Nephron progenitor cell (in vitro differentiated cells): ENCODE results near the gene NKD1.
A peak's percentile ranks its signal among the peaks of the same experiment; 100 is the strongest.

Experiments used
- DNase-seq: peaks from one replicate; pipeline ENCODE4 v3.0.0; 2021
- H3K27ac Mint-ChIP-seq: 2 replicates; pipeline ENCODE4 v1.8.0; 2021; ENCODE audit warnings: mild to moderate bottlenecking, moderate library complexity, mixed read lengths
- H3K27me3 Mint-ChIP-seq: 2 replicates; pipeline ENCODE4 v1.8.0; 2021; ENCODE audit warnings: mild to moderate bottlenecking, low read depth, mixed read lengths; ENCODE audit not compliant: poor library complexity
- H3K36me3 Mint-ChIP-seq: 2 replicates; pipeline ENCODE4 v1.8.0; 2021; ENCODE audit warnings: low read depth, mixed read lengths
- H3K4me1 Mint-ChIP-seq: 2 replicates; pipeline ENCODE4 v1.8.0; 2021; ENCODE audit warnings: mixed read lengths
- H3K4me3 Mint-ChIP-seq: 2 replicates; pipeline ENCODE4 v1.8.0; 2021; ENCODE audit warnings: mild to moderate bottlenecking, moderate library complexity, mixed read lengths
- H3K9me3 Mint-ChIP-seq: 2 replicates; pipeline ENCODE4 v1.8.0; 2021; ENCODE audit warnings: mild to moderate bottlenecking, moderate library complexity, mixed read lengths
- TF ChIP-seq, protein P1 (sequence below): fragments of 200-600 bp; sonication (generic); IDR thresholded peaks from 2 replicates; pipeline ENCODE4 v1.5.0; 2021; ENCODE audit warnings: antibody characterized with exemption

NKD1 gene

GRCh38 chr16:50537533-50538290 is 10.5 kb upstream of the NKD1 start:
- H3K27ac Mint-ChIP-seq, result no peak overlapping the region
- H3K4me3 Mint-ChIP-seq, result no peak overlapping the region
- H3K4me1 Mint-ChIP-seq, result peaks cover 28% of the 10 kb centered on the region
- DNase-seq, result no peak
- TF ChIP-seq, protein P1, sequence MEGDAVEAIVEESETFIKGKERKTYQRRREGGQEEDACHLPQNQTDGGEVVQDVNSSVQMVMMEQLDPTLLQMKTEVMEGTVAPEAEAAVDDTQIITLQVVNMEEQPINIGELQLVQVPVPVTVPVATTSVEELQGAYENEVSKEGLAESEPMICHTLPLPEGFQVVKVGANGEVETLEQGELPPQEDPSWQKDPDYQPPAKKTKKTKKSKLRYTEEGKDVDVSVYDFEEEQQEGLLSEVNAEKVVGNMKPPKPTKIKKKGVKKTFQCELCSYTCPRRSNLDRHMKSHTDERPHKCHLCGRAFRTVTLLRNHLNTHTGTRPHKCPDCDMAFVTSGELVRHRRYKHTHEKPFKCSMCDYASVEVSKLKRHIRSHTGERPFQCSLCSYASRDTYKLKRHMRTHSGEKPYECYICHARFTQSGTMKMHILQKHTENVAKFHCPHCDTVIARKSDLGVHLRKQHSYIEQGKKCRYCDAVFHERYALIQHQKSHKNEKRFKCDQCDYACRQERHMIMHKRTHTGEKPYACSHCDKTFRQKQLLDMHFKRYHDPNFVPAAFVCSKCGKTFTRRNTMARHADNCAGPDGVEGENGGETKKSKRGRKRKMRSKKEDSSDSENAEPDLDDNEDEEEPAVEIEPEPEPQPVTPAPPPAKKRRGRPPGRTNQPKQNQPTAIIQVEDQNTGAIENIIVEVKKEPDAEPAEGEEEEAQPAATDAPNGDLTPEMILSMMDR, result no peak
- H3K9me3 Mint-ChIP-seq, result no peaks in the 10 kb centered on the region
- no peaks in the 10 kb centered on the region for H3K36me3 Mint-ChIP-seq
- no peaks in the 10 kb centered on the region for H3K27me3 Mint-ChIP-seq

GRCh38 chr16:50538411-50539052 is 9.7 kb upstream of the NKD1 start:
- no peaks in the 10 kb centered on the region for H3K36me3 Mint-ChIP-seq
- TF ChIP-seq, protein P1, result no peak
- no peak for DNase-seq
- H3K9me3 Mint-ChIP-seq, result peaks cover 4% of the 10 kb centered on the region
- no peak overlapping the region for H3K27ac Mint-ChIP-seq
- no peaks in the 10 kb centered on the region for H3K27me3 Mint-ChIP-seq
- H3K4me1 Mint-ChIP-seq, result peaks cover 28% of the 10 kb centered on the region
- H3K4me3 Mint-ChIP-seq, result no peak overlapping the region

- H3K4me3 Mint-ChIP-seq, result peak overlapping the region; percentile 1
- peaks cover 33% of the 10 kb centered on the region for H3K4me1 Mint-ChIP-seq
- TF ChIP-seq, protein P1, result no peak
- H3K9me3 Mint-ChIP-seq, result peaks cover 4% of the 10 kb centered on the region
- peaks cover 2% of the 10 kb centered on the region for H3K27me3 Mint-ChIP-seq
- DNase-seq, result no peak
- peak overlapping the region; percentile 2 for H3K27ac Mint-ChIP-seq
- no peaks in the 10 kb centered on the region for H3K36me3 Mint-ChIP-seq
These were observed 9.0 kb upstream of the NKD1 start for GRCh38 chr16:50539053-50539695.

DNA sequence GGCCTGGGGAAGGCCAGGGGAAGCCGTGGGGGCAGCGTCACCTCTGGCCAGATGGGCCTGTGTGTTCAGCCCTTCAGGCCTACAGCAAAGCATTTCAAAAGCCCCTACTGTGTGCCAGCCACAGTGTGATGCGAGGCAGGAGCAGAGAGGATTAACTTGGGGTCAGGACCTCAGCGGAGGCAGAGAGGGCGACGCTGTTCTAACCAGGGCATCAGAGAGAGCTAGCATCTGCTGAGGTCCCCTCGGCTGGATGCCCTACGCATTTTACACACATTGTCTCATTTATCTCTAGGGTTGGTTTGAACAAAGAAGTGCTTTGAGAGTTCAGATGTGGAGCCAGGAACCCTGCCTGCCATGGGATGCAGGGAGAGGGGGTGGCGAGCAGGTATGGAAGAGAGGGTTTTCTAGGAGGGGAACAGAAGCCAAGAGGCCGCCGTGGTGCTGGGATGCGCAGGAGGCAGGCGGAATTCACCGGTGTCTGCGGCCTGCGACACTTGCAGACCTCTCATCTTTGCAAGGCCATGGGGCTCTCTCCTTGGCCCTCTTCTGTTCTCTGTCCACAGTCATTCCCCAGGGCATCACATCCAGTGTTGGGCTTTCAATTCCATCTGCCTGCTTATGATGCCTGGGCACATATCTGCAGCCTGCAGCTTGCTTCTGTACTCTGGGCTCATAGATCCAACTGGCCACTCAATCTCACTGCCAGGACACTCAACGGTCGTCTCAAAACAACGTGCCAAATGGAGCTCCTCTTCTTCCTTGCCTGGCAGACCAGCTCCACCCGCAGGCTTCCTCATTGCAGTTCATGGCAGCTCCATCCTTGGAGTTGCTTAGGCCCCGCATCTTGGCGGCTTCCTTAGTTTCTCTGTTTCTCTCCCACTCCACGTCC is 8.1 kb upstream of the NKD1 start:
- Mint-ChIP-seq H3K36me3 (no peaks in the 10 kb centered on the region), H3K4me1 (peaks cover 42% of the 10 kb centered on the region), H3K4me3 (no peak overlapping the region), H3K27ac (no peak overlapping the region), H3K9me3 (peaks cover 4% of the 10 kb centered on the region), H3K27me3 (peaks cover 2% of the 10 kb centered on the region)
- no peak for DNase-seq
- TF ChIP-seq, protein P1, result peak; percentile 11

GRCh38 chr16:50540711-50541007 is 7.5 kb upstream of the NKD1 start:
- H3K36me3 Mint-ChIP-seq, result no peaks in the 10 kb centered on the region
- peaks cover 2% of the 10 kb centered on the region for H3K27me3 Mint-ChIP-seq
- H3K27ac Mint-ChIP-seq, result no peak overlapping the region
- H3K4me1 Mint-ChIP-seq, result peaks cover 48% of the 10 kb centered on the region
- H3K4me3 Mint-ChIP-seq, result no peak overlapping the region
- H3K9me3 Mint-ChIP-seq, result peaks cover 4% of the 10 kb centered on the region
- TF ChIP-seq, protein P1, result no peak
- no peak for DNase-seq
